ENCODE data around the gene PPFIA4.
A peak's percentile ranks its signal among the peaks of the same experiment; 100 is the strongest.

PPFIA4 gene

GRCh38 chr1:203124546-203125317 lies 98.4 kb downstream of the PPFIA4 start:
- peaks cover 6 to 15% of the 10 kb centered on the region in 2 donors for H3K4me1 Mint-ChIP-seq (ENCODE audit: low read depth in 2 of 2)
- H3K27ac Mint-ChIP-seq = no peak overlapping the region
- peaks cover 78 to 96% of the 10 kb centered on the region in 2 donors for H3K27me3 Mint-ChIP-seq
- H3K9me3 Mint-ChIP-seq = no peaks in the 10 kb centered on the region
- ATAC-seq (replicated peaks) = no peak
- no peak for DNase-seq
- no peak overlapping the region for H3K4me3 Mint-ChIP-seq
- no peaks in the 10 kb centered on the region for H3K36me3 Mint-ChIP-seq (ENCODE audit: insufficient read depth)

- Mint-ChIP-seq H3K4me3 (no peak overlapping the region), H3K27ac (no peak overlapping the region), H3K27me3 (peaks cover 77 to 92% of the 10 kb centered on the region in 2 donors), H3K4me1 (ENCODE audit: low read depth in 2 of 2) (peaks cover 6 to 15% of the 10 kb centered on the region in 2 donors), H3K9me3 (no peaks in the 10 kb centered on the region), H3K36me3 (ENCODE audit: insufficient read depth) (no peaks in the 10 kb centered on the region)
- DNase-seq (no peak), ATAC-seq (replicated peaks) (no peak)
Observed at GRCh38 chr1:203126151-203126865, 100.0 kb downstream of the PPFIA4 start.

GRCh38 chr1:203126866-203127665 lies 100.8 kb downstream of the PPFIA4 start:
- no peak for ATAC-seq (replicated peaks)
- no peak for DNase-seq
- Mint-ChIP-seq H3K27ac (no peak overlapping the region), H3K9me3 (no peaks in the 10 kb centered on the region), H3K4me1 (ENCODE audit: low read depth in 2 of 2) (peaks cover 6 to 11% of the 10 kb centered on the region in 2 donors), H3K36me3 (ENCODE audit: insufficient read depth) (no peaks in the 10 kb centered on the region), H3K27me3 (peaks cover 75 to 92% of the 10 kb centered on the region in 2 donors), H3K4me3 (no peak overlapping the region)

GRCh38 chr1:203127666-203128430 lies 101.6 kb downstream of the PPFIA4 start, which contains the start of gene ADORA1:
Gene ADORA1 (plus strand): TSS chr1:203127726. CDS start chr1:203128842, 1,116 bp downstream.
- peaks cover 75 to 90% of the 10 kb centered on the region in 2 donors for H3K27me3 Mint-ChIP-seq
- ATAC-seq (replicated peaks) (no peak), DNase-seq (no peak)
- H3K9me3 Mint-ChIP-seq = no peaks in the 10 kb centered on the region
- H3K4me1 Mint-ChIP-seq (ENCODE audit: low read depth in 2 of 2) = peaks cover 6 to 11% of the 10 kb centered on the region in 2 donors
- H3K27ac Mint-ChIP-seq = no peak within 1 kb of the TSS
- no peaks in the 10 kb centered on the region for H3K36me3 Mint-ChIP-seq (ENCODE audit: insufficient read depth)
- H3K4me3 Mint-ChIP-seq = peak within 1 kb of the TSS in 1 of 2 donors; percentile 41

GRCh38 chr1:203128431-203128715 lies 102.1 kb downstream of the PPFIA4 start:
- Mint-ChIP-seq H3K27ac (no peak overlapping the region), H3K4me3 (no peak overlapping the region), H3K27me3 (peaks cover 75 to 88% of the 10 kb centered on the region in 2 donors), H3K9me3 (no peaks in the 10 kb centered on the region), H3K36me3 (ENCODE audit: insufficient read depth) (no peaks in the 10 kb centered on the region), H3K4me1 (ENCODE audit: low read depth in 2 of 2) (peaks cover 6 to 11% of the 10 kb centered on the region in 2 donors)
- ATAC-seq (replicated peaks) = no peak
- DNase-seq = no peak

Data from effector memory CD8-positive, alpha-beta T cell (primary cell).